ENCODE measurements around the gene FAH. TPM values are rescaled to one million over a fixed set of nuclear protein-coding genes. Genes with fewer than 3 reads are reported as not detected.

FAH gene
- total and polyA plus RNA-seq, 11 donors = 12.4 to 48.9 (median 24.0) TPM

- TF ChIP-seq POLR2A (IDR thresholded peaks at IDR 0.05) (no peak), CTCF (IDR thresholded peaks at IDR 0.05) (no peak)
- WGBS, 4 donors = 54 to 63% (median 60%) methylated on average over 9 of the region's 9 CpGs
- Histone ChIP-seq H3K27me3 (peaks cover 0 to 6% (median 0%) of the 10 kb centered on the region in 9 donors), H3K9me3 (no peaks in the 10 kb centered on the region), H3K36me3 (no peaks in the 10 kb centered on the region), H3K27ac (no peak overlapping the region), H3K4me1 (no peaks in the 10 kb centered on the region), H3K4me3 (no peak overlapping the region)
- intact Hi-C loops (cut with DNase I) = no loop called here
- no peak for ATAC-seq
- no peak for DNase-seq
Measured at GRCh38 chr15:80202641-80203360, 50.0 kb downstream of the FAH start.

- ATAC-seq (no peak), DNase-seq (no peak)
- intact Hi-C loops (cut with DNase I) = no loop called here
- 73 to 81% (median 76%) methylated on average over 10 of the region's 10 CpGs for WGBS, 4 donors
- H3K27ac ChIP-seq = no peak overlapping the region
- H3K4me1 ChIP-seq = no peaks in the 10 kb centered on the region
- H3K36me3 ChIP-seq = no peaks in the 10 kb centered on the region
- H3K9me3 ChIP-seq = no peaks in the 10 kb centered on the region
- peaks cover 0 to 6% (median 0%) of the 10 kb centered on the region in 9 donors for H3K27me3 ChIP-seq
- H3K4me3 ChIP-seq = no peak overlapping the region
- TF ChIP-seq CTCF (IDR thresholded peaks at IDR 0.05) (no peak), POLR2A (IDR thresholded peaks at IDR 0.05) (no peak)
Measured at GRCh38 chr15:80203361-80203885, 50.6 kb downstream of the FAH start.

- H3K4me1 ChIP-seq = no peaks in the 10 kb centered on the region
- no peak overlapping the region for H3K4me3 ChIP-seq
- TF ChIP-seq CTCF (IDR thresholded peaks at IDR 0.05) (no peak), POLR2A (IDR thresholded peaks at IDR 0.05) (no peak)
- H3K27ac ChIP-seq = no peak overlapping the region
- no peak for ATAC-seq
- 92 to 96% (median 96%) methylated on average over 4 of the region's 4 CpGs for WGBS, 4 donors
- no peaks in the 10 kb centered on the region for H3K36me3 ChIP-seq
- H3K9me3 ChIP-seq = no peaks in the 10 kb centered on the region
- DNase-seq = no peak
- H3K27me3 ChIP-seq = peaks cover 0 to 9% (median 0%) of the 10 kb centered on the region in 9 donors
- intact Hi-C loops (cut with DNase I) = no loop called here
Measured at GRCh38 chr15:80204231-80204630, 51.4 kb downstream of the FAH start.

- Histone ChIP-seq H3K9me3 (peaks cover 0 to 3% (median 0%) of the 10 kb centered on the region in 12 donors), H3K27me3 (peaks cover 0 to 9% (median 0%) of the 10 kb centered on the region in 9 donors), H3K27ac (no peak overlapping the region), H3K4me3 (no peak overlapping the region), H3K4me1 (no peaks in the 10 kb centered on the region), H3K36me3 (no peaks in the 10 kb centered on the region)
- ATAC-seq = no peak
- intact Hi-C loops (cut with DNase I) = no loop called here
- no peak for TF ChIP-seq POLR2A (IDR thresholded peaks at IDR 0.05)
- TF ChIP-seq CTCF (IDR thresholded peaks at IDR 0.05) = no peak
- DNase-seq = no peak
- WGBS, 4 donors = 73 to 89% (median 80%) methylated on average over 3 of the region's 3 CpGs
Measured at GRCh38 chr15:80207887-80208286, 55.1 kb downstream of the FAH start.

Data from heart left ventricle (tissue), 16 donors.